GM19351 (cell line): ENCODE results near the gene IRAK1.

Experiments
- ATAC-seq: cut with Tn5 transposase; IDR thresholded peaks from one replicate; pipeline ENCODE4 v1.9.1; 2021; ENCODE audit warnings: mild to moderate bottlenecking, moderate library complexity; ENCODE audit not compliant: unreplicated experiment

IRAK1 gene

DNA sequence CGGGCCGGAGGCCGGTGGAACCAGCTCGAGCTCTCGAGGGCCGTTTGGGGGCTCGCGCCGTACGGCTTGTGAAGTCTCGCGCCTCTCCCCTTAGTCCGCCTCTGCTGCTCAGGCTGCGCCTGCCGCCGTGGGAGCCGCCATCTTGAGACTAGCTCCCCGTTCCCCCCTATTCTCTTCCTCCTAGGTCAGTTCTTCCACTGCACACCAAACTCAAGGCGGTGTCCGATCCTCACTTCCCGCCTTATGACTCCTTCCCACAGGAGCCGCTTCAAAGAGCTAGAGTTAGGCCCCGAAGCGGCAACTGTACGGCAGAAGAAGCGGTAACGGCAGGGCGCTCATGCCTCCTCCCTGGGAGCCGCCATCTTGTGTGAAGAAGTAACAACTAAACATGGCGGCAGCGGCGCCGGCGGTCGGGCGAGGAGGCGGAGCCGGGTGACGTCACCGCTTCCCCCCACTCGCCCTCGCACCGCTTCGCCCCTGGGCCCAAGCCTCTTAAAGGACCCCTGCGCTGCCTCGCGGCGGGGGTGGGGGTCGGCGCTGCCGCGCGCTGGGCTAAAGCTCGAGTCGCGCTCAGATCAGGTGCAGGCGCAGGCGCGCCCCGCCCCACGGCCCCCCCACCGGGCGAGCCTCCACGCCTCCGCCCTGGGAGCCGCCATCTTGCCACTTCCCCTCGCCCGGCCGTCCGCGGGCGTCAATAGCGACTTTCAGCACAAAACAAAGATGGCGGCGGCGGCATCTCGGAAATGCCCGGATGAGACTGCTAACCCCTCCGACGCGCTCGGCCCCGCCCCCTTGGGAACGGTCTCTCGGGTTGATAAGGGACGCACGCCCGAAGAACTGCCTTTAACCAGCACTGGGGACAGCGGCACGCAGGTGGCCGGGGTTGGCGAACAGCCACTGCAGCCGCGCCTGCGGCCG is 48.0 kb downstream of the IRAK1 start, which contains the start of gene HCFC1:
Gene HCFC1 (minus strand): TSS at position 369 of the 918 bp plus-strand sequence. CDS start 978 bp downstream, outside the sequence.
- ATAC-seq: peak; percentile 32

- peak; percentile 37 for ATAC-seq
These were observed 48.6 kb downstream of the IRAK1 start for GRCh38 chrX:153971124-153971449.

DNA sequence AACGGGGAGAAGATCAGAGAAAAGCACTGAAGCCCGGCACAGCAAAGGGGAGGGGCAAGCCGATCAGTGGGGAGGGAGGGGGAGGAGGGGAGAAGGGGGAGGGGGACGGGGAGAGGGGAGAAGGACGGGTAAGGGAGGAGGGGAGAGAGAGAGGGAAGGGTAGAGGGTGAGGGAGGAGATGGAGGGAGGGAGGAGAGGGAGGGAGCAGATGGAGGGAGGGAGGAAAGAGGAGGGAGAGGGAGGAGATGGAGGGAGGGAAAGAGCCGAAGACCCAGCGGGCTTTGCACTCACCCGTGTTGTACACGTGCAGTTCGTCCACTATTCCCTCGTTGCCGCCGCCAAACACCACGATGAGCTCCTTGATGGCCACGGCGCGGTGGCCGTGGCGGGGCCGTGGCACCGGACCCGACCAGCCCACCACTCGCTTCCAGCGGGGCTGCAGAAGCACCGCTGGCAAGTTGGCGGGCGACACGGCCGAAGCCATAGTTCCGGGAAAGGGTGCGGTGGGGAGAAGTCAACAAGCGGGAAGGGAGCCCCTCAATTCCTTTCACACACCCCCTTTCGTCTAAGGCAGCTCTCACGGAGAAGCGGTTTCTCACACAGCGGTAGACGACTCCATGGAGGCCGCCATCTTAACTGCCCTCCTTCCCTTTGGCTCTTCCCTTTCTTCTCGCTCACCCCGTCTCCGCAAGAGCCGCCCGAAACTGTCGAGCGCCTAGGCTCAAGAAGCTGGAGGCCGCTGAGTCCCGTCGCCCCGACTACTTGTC is 49.2 kb downstream of the IRAK1 start:
- no peak for ATAC-seq

DNA sequence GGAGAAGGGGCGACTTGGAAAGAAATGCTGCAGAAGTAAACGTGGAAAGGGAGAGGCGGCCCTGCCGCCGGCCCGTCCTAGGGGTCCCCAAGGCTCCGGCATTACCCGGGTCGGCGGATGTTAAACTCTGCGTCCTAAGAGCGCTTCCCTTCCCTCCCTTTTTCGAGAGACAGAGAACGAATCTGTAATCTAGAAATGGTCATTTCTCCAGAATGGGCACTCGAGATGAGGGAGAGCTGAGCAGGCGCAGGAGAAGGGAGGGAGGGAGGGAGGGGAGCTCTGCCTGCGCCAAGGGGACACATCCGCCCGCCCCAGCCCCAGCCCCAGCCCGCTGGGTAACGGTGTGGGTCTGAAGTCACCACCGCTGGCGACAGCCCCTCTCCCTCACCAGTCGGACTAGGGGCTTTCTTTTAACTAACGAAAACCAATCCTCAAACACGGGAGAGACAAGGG is 49.8 kb downstream of the IRAK1 start:
- ATAC-seq: no peak

GRCh38 chrX:153969125-153969903 is 50.4 kb downstream of the IRAK1 start:
- no peak for ATAC-seq

DNA sequence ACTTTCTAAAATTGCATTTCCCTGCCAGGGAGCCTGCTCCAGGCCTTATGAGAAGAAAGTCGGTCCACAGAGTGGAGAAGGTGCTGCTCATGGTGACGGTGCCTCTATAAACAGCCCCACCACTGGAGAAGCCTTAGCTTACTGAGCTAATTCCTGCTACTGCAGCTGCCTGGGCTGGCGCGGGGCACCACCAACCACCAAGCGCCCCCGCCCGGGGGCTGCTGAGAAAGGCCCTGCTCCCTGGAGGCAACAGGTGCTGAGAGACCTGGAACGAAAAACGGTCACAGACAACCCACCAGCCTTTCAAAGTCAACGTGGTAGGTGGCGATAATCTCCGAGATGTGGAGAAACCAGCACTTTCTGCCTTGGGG is 51.0 kb downstream of the IRAK1 start:
- ATAC-seq: no peak

- ATAC-seq: no peak
These were observed 51.4 kb downstream of the IRAK1 start for GRCh38 chrX:153968255-153968654.

DNA sequence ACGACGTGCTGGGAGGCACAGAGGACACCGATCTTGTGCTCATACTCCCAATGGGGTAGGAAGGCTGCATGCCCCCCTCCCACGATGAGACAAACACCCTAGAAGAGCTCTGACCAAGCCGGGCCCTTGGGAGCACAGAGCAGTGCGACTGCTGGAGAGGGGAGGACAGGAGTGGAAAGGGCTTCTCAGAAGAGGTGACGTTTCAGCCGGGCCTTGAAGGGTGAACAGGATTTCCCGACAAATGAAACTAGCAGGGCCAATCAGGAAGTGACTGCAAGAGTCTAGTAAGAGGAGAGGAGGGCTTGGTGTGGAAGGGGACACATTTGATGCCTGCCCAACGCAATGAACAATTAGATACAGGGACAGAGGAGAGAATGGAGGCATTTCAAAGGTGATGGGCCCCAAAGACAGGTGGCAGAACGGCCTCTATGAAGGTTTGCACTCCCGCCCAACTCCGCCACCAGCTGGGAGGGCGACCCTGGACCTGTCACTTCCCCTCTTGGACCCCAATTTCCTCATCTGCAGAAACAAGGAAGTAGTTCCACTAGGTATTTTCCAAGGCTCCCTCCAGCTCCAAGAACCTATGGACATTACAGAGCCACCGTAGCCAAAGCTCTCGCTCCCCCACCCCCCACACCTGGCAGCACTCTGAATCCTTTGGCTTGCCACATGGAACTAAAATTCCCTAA is 52.0 kb downstream of the IRAK1 start:
- no peak for ATAC-seq

- no peak for ATAC-seq
These were observed 52.7 kb downstream of the IRAK1 start for GRCh38 chrX:153966841-153967535.

- no peak for ATAC-seq
These were observed 53.4 kb downstream of the IRAK1 start for GRCh38 chrX:153966283-153966688.

GRCh38 chrX:153965406-153965805 is 54.3 kb downstream of the IRAK1 start:
- ATAC-seq: no peak

GRCh38 chrX:153964105-153964504 is 55.6 kb downstream of the IRAK1 start:
- ATAC-seq: no peak

- ATAC-seq: no peak
These were observed 56.2 kb downstream of the IRAK1 start for GRCh38 chrX:153963546-153963945.

DNA sequence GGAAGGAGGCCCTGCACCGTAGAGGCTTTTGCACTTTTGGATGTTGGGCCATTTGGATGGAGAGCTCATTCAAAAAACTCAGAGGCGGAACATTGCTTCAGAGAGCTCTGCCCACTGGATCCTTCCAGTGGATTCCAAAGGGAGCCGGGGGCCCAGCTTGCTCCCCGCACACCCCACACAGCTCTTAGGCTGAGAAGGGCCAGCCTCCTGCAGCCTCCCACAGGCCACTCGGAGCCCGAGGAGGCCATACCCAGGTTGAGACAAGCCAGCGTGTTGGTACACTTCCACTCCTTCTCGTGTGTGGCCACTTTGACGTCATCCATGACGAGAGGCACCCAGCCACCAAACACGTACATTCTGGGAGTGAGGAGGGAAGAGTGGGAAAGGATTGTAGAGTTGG is 58.4 kb downstream of the IRAK1 start:
- no peak for ATAC-seq

- no peak for ATAC-seq
These were observed 58.9 kb downstream of the IRAK1 start for GRCh38 chrX:153960786-153961185.
